Measurements from ENCODE around the gene LTBP1. TPM values are rescaled to one million over a fixed set of nuclear protein-coding genes. Genes with fewer than 3 reads are reported as not detected.

Gene LTBP1
- total RNA-seq, 3 donors from 2014 or later, result 14.3 to 38.4 (median 33.6) TPM

- no peak for ATAC-seq
- intact Hi-C loops (cut with DNase I, micrococcal nuclease), result no loop called here
- DNase-seq, result no peak
- H3K4me1 ChIP-seq (ENCODE audit: low read depth), result no peaks in the 10 kb centered on the region
- TF ChIP-seq CTCF (IDR thresholded peaks at IDR 0.05), result no peak
- H3K36me3 ChIP-seq (ENCODE audit: low read depth), result no peaks in the 10 kb centered on the region
- H3K4me3 ChIP-seq, result no peak overlapping the region
- no peaks in the 10 kb centered on the region for H3K9me3 ChIP-seq
Measured at GRCh38 chr2:32958821-32959220, 12.1 kb downstream of the LTBP1 start.

DNA sequence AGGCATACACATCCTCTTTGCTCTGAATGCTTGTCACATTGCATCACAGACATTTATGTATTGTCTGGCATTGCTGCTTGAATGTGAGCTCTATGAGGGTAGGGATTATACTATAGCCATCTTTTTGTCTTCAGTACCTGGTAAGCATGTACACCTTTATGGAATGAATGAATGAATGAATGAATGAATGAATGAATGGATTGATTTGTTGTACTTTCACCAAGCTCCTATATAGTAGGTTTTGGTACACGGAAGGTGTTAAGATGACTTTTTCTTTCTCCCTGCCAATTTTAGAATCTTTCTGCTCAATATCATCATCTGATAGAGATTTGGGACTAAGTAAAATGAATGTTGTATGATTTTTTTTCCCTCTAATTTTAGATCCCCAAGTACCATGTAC, 13.5 kb downstream of the LTBP1 start:
- ATAC-seq, result no peak
- intact Hi-C loops (cut with DNase I, micrococcal nuclease), result no loop called here
- TF ChIP-seq CTCF (IDR thresholded peaks at IDR 0.05), result no peak
- Histone ChIP-seq H3K9me3 (no peaks in the 10 kb centered on the region), H3K4me1 (ENCODE audit: low read depth) (no peaks in the 10 kb centered on the region), H3K36me3 (ENCODE audit: low read depth) (no peaks in the 10 kb centered on the region), H3K4me3 (no peak overlapping the region)
- DNase-seq, result no peak

DNA sequence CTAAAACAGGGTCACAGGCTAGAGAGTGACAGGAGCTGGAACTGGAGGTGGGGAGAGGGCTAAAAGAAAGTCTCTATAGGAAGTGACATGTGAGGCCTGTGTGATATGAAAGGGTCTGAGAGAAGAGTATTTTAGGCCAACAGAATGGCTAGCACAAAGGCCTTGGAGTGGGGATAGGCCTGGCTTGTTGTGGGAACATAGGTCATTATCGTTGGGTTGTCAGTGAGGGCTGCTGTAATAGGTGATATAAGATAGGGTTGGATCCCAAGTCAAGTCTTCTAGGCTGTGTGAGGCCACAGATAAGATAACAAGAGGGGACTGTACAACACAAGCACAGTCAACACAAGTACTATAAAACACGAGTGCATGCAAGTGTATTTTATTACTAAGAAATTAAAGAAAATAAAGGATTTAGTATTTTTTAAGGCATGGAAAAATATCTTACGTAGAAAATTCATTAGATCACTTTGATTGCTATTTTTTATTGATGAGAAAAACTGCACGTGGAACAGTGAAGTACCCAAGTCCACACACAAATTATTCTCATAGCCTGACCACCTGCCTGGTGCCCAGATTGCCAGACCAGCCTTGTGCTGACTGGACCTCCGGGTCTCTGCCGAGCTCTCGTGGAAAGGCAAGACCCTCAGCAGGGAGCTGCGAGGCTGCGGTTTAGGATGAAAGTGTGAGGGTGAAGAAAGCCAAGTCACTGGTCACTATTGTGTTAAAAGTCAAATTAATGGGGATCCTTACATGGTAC, 14.1 kb downstream of the LTBP1 start:
- TF ChIP-seq CTCF (IDR thresholded peaks at IDR 0.05), result no peak
- intact Hi-C loops (cut with DNase I, micrococcal nuclease), result no loop called here
- Histone ChIP-seq H3K4me1 (ENCODE audit: low read depth) (no peaks in the 10 kb centered on the region), H3K9me3 (no peaks in the 10 kb centered on the region), H3K36me3 (ENCODE audit: low read depth) (no peaks in the 10 kb centered on the region), H3K4me3 (no peak overlapping the region)
- no peak for DNase-seq
- no peak for ATAC-seq

DNA sequence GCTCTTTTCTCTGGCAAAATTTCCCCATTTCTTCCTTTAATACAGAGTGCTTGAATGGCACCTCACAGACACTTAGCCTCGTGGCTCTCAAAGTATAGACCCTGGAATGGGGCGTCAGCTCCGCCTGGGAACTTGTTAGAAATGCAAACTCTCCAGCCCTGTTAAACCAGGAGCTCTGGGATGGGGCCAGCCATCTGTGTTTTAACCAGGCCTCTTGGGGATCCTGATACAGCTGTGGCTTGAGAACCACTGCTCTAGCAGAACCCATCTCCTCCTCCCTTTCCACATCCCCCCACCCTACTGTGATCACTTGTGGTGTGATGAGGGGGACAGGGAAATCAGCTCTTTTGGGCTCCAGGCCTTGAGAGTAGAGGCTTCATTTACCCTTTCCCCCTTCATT, 15.9 kb downstream of the LTBP1 start:
- no peak for TF ChIP-seq CTCF (IDR thresholded peaks at IDR 0.05)
- Histone ChIP-seq H3K36me3 (ENCODE audit: low read depth) (no peaks in the 10 kb centered on the region), H3K4me1 (ENCODE audit: low read depth) (no peaks in the 10 kb centered on the region), H3K4me3 (no peak overlapping the region), H3K9me3 (no peaks in the 10 kb centered on the region)
- intact Hi-C loops (cut with DNase I, micrococcal nuclease), result no loop called here
- ATAC-seq (no peak), DNase-seq (no peak)

DNA sequence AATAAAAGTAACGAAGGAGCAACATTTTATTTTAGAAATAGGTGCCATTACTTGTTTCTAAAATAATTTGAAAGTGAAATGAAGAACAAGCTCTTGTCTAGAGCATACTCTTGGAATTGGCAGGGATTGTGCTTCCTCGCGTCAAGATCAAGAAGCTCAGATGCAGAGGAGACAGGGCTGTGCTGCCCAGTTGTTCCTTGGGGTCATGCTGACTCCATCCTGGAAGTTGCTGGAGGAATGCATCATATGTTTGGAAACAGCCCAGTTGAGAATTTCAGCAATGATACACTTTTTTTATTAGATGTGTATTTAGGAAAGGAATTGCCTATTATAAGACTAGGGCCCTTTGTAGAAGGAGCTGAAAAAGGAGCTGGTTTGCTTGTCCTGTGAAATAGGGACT, 17.2 kb downstream of the LTBP1 start:
- DNase-seq (no peak), ATAC-seq (no peak)
- no peak for TF ChIP-seq CTCF (IDR thresholded peaks at IDR 0.05)
- Histone ChIP-seq H3K4me1 (ENCODE audit: low read depth) (no peaks in the 10 kb centered on the region), H3K9me3 (no peaks in the 10 kb centered on the region), H3K36me3 (ENCODE audit: low read depth) (no peaks in the 10 kb centered on the region), H3K4me3 (no peak overlapping the region)
- intact Hi-C loops (cut with DNase I, micrococcal nuclease), result no loop called here

Data from mucosa of descending colon (tissue), 3 donors.